Stimulated activated naive CD8-positive, alpha-beta T cell treated with anti-CD3 and anti-CD28 coated beads, Interleukin-15, Interleukin-2, amounts not matched to agents 100 ng/mL and 50 ng/mL, for 24 hours (primary cell): ENCODE results near the gene LRRC3.

ENCODE experiments used
- H3K27ac Mint-ChIP-seq: one replicate; pipeline ENCODE4 v1.8.0; 2021; ENCODE audit warnings: mild to moderate bottlenecking, mixed read lengths
- H3K27me3 Mint-ChIP-seq: one replicate; pipeline ENCODE4 v1.8.0; 2021; ENCODE audit warnings: mixed read lengths
- H3K36me3 Mint-ChIP-seq: one replicate; pipeline ENCODE4 v1.8.0; 2021; ENCODE audit warnings: low read depth, mixed read lengths
- H3K4me1 Mint-ChIP-seq: one replicate; pipeline ENCODE4 v1.8.0; 2021; ENCODE audit warnings: low read depth, mixed read lengths
- H3K4me3 Mint-ChIP-seq: one replicate; pipeline ENCODE4 v1.8.0; 2021; ENCODE audit warnings: mild to moderate bottlenecking, mixed read lengths
- H3K9me3 Mint-ChIP-seq: one replicate; pipeline ENCODE4 v1.8.0; 2021; ENCODE audit warnings: mixed read lengths

The LRRC3 gene

DNA sequence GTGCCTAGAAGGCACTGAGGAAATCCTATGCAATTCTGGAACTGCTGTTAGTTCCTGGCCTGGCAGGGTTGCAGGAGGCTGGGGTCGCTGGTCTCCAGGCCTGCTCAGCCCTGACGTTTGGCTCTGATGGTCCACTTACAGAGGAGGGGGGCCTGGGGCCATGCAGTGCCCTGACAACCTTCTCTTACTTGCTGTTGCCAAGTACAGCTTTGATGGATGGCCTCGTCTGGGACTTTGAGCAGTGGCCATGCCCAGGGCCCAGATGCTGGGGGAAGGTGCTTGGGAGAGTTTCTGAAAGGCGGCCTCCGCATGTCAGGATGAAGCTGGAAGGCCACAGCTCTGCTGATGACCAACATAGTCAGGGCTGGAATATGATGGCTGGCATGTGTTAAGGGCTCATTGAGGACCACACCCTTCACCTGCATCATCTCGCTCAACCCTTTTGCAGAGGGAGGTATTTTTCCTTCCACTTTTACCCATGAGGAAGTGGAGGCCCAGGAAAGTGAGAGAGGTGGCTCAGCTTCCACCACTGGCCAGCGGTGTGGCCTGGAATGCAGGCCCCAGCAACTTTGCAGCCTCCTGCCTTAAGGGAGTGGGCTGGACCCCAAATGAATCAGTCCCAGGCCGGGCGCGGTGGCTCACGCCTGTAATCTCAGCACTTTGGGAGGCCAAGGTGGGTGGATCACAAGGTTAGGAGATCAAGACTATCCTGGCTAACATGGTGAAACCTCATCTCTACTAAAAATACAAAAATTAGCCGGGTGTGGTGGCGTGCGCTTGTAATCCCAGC is 34.7 kb upstream of the LRRC3 start:
- Mint-ChIP-seq H3K27ac (no peak overlapping the region), H3K36me3 (no peaks in the 10 kb centered on the region), H3K4me1 (no peaks in the 10 kb centered on the region)

DNA sequence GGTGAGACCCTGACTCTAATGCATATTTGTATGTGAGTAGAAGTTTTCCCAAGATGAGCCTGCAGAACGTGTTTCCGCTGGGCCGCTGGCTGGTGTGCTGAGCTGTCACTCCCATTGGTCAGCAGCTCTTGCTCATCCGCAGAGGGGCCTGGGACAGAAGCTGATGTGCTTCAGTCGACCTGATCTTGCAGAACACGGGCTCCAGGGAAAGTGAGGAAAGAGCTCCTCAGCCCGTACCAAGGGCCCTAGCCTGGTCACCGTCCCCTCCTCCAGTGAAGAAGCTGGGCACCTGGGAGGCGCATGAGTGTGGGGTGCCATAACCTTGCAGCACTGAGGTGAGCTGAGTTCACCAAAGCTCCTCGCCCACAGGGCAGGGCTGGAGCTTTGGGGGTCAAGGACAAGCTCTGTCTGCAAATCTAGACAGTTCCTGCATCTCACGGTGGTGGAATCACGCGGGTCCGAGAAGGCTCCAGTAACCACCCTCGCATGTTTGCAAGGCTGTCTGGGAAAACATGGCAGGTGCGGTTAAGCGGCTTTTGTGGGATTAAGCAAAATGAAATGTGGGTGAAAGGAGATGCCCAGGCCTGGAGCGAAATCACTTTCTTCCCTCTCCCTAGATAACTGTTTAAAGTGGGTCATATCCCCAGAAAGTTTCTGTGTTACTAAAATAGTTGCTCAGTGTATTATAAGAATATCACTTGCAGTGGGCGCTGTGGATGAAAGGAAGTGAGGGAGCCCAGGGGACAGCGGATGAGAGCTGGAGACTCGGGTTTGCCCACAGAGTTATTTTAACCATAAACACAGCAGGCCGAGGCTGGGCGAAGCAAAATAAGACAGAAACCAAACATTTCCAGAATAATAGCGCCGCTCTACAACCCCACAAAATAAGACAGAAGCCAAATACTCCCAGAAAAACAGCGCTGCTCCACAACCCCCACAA is 33.1 kb upstream of the LRRC3 start:
- Mint-ChIP-seq H3K4me3 (no peak overlapping the region), H3K27ac (no peak overlapping the region)

More for the DNA sequence above, 34.7 kb upstream of the LRRC3 start:
- Mint-ChIP-seq H3K27me3 (no peaks in the 10 kb centered on the region), H3K4me3 (no peak overlapping the region), H3K9me3 (peaks cover 5% of the 10 kb centered on the region)

DNA sequence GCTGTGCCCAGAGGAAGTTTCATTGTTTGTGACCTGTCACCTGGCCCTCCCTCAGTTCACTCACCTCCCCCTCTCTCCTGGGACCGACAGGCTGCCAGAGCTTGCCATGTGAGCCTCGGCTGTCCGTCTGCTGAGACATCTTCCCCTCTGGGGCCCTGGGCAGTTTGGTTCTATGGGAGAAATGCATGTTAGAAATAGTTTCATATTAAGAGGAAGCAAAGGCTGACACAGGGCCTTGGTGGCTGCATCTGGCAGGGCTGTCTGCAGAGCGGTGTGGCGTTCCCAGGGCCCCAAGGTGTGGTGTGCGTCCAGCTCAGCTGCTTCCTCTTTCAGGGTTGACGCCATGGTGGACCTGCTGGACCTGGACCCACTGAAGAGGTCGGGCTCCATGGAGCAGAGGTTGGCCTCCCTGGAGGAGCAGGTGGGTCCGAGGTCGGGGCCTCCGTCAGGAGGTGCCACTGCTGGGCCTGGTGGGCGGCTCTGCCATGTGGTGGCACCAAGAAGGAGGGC is 31.9 kb upstream of the LRRC3 start:
- H3K27ac Mint-ChIP-seq = no peak overlapping the region
- H3K27me3 Mint-ChIP-seq = no peaks in the 10 kb centered on the region
- no peaks in the 10 kb centered on the region for H3K4me1 Mint-ChIP-seq
- peaks cover 5% of the 10 kb centered on the region for H3K9me3 Mint-ChIP-seq
- H3K36me3 Mint-ChIP-seq = no peaks in the 10 kb centered on the region
- H3K4me3 Mint-ChIP-seq = no peak overlapping the region

More for the DNA sequence above, 33.1 kb upstream of the LRRC3 start:
- Mint-ChIP-seq H3K9me3 (peaks cover 5% of the 10 kb centered on the region), H3K36me3 (no peaks in the 10 kb centered on the region), H3K4me1 (no peaks in the 10 kb centered on the region), H3K27me3 (no peaks in the 10 kb centered on the region)

DNA sequence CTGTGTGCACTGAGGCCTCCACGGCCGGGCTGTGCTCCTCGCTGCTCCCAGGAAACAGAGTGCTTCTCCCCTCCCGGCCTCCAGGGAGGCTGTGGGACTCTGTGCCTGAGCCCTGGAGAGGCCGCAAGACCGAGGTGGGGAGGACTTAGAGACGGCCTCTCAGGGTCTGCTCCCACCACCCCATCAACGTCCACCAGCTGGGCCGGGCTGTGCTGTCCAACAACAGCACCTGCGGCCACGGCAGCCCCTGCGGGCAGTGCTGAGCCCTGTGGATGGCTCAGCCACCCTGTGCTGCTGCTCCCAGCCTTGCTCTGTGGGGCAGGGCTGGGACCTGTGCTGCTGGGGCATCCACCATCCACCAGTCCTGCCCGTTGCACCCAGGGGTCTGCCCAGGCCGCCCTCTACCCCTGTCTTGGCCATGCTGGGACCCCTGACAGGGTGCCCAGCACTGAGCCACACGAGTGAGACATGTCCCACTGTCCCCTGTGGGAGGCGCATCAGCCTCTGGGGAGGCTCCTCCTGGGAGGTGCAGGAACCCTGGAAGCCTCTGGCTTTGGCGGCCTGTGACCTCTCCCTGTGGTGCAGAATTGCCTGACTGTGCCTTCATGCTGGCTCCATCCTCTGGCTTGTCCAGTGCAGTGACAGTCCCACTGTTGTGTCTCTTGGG is 31.2 kb upstream of the LRRC3 start:
- no peaks in the 10 kb centered on the region for H3K4me1 Mint-ChIP-seq
- H3K4me3 Mint-ChIP-seq = no peak overlapping the region
- H3K36me3 Mint-ChIP-seq = no peaks in the 10 kb centered on the region
- no peaks in the 10 kb centered on the region for H3K27me3 Mint-ChIP-seq
- H3K27ac Mint-ChIP-seq = no peak overlapping the region
- peaks cover 5% of the 10 kb centered on the region for H3K9me3 Mint-ChIP-seq

DNA sequence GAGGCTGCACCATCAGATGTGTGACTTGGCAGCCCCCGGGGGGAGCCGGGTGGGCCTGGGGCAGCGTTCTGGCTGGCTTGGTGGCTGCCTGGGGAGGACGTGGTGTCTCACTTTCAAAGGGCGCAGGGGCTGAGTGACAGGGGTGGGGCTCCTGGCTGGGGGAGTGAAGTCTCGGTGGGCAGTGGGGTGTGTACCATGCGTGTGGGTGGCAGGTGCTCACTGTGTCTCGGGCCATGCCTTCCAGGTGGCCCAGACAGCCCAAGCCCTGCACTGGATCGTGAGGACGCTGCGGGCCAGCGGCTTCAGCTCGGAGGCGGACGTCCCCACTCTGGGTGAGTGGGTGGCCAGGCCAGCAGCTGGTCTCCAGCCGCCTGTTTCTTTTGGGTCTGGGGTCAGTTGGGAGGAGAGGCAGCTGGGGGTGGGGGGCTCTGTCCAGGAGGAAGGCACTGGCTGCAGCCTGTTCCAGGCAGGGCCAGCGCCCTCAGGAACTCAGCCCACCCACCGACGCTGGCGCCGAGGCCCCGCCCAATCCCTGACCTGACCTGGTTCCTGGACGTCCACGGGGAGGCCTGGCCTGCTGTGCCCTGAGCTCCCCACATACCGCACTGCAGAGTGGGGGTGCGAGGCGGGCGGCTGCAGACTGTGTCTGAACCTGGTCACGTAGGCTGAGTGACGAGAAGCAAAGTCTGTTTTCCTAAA is 30.6 kb upstream of the LRRC3 start:
- no peaks in the 10 kb centered on the region for H3K36me3 Mint-ChIP-seq
- H3K4me3 Mint-ChIP-seq = no peak overlapping the region
- no peaks in the 10 kb centered on the region for H3K27me3 Mint-ChIP-seq
- no peaks in the 10 kb centered on the region for H3K4me1 Mint-ChIP-seq
- peaks cover 3% of the 10 kb centered on the region for H3K9me3 Mint-ChIP-seq
- H3K27ac Mint-ChIP-seq = no peak overlapping the region

DNA sequence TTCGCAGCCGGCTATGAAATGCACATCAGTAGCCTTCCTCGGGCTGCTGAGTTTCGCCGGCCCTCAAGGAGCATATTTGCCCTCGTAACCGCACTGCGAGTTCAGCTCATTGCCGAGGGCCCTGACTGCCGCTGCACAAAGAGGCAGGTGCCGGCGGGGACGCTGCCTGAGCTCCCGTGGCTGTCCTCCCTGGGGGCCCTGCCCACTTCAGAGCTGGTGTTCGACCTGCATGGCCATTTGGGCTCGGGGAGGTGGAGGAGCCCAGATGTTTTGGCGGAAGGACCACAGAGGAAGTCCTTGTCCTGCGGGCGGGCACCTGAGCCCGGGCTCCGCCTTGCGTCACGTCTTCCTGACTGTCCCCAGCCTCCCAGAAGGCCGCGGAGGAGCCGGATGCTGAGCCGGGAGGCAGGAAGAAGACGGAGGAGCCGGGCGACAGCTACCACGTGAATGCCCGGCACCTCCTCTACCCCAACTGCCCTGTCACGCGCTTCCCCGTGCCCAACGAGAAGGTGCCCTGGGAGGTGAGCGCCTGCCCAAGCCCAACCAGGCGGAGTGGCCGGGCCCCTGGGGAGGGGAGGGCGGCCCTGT is 29.9 kb upstream of the LRRC3 start:
- Mint-ChIP-seq H3K27ac (no peak overlapping the region), H3K9me3 (peaks cover 8% of the 10 kb centered on the region), H3K27me3 (no peaks in the 10 kb centered on the region), H3K4me3 (no peak overlapping the region), H3K36me3 (no peaks in the 10 kb centered on the region), H3K4me1 (no peaks in the 10 kb centered on the region)

DNA sequence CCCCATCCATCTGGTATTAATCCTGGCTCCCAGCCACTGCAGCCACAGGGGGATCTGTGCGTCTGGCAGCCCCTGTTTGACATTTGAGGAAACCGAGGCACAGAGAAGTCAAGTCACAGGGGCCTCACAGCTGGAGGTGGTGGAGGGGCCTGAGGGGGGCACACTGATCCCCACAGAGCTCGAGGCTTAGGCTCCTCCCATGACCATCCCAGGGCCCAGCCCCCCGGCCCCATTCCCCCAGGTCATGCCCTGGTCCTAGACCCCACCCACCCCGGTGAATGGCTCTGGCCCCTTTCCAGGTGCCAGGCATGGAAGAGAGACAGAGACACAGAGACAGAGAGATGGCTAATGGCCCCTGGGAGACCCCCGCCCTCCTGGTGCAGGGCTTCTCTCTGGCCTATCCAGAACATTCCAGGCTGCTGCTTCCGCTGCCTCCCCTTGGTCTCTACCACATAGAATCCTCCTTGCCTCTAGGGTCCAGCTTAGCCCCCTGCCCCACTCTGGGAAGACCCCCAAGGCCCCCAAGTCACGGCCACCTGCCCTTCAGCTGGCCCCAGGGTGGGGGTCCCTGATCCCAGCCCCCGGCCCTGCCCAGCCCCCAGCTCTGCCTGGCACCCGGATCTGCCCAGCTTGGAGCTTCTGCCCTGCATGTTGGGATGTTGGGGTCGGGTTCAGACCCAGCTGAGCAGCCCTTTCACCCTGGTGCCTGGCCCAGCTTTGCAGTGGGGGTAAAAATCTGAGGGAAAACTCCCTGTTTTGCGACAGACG is 29.2 kb upstream of the LRRC3 start:
- Mint-ChIP-seq H3K27me3 (no peaks in the 10 kb centered on the region), H3K36me3 (no peaks in the 10 kb centered on the region), H3K27ac (no peak overlapping the region), H3K4me1 (no peaks in the 10 kb centered on the region), H3K9me3 (peaks cover 11% of the 10 kb centered on the region), H3K4me3 (no peak overlapping the region)

DNA sequence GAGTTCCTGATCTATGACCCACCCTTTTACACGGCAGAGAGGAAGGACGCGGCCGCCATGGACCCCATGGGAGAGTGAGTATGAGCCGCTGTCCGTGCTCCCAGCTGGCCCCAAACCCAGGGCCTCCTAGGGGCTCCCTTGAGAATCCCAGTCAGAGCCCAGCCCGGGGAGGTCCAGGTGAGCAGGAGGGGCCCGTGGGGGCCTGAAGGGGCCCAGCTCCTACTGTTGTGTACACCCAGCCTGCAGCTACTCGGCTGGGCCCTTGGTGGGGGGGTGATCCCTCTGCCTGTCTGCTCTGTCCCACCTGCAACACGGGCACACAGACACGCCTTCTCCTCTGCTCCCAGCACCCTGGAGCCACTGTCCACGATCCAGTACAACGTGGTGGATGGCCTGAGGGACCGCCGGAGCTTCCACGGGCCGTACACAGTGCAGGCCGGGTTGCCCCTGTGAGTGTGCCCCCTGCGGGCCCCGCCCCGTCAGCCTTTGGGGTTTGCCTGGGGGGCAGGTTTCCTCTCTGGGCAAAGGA is 28.6 kb upstream of the LRRC3 start:
- Mint-ChIP-seq H3K4me3 (no peak overlapping the region), H3K27ac (no peak overlapping the region), H3K27me3 (no peaks in the 10 kb centered on the region), H3K36me3 (no peaks in the 10 kb centered on the region), H3K9me3 (peaks cover 14% of the 10 kb centered on the region), H3K4me1 (no peaks in the 10 kb centered on the region)

DNA sequence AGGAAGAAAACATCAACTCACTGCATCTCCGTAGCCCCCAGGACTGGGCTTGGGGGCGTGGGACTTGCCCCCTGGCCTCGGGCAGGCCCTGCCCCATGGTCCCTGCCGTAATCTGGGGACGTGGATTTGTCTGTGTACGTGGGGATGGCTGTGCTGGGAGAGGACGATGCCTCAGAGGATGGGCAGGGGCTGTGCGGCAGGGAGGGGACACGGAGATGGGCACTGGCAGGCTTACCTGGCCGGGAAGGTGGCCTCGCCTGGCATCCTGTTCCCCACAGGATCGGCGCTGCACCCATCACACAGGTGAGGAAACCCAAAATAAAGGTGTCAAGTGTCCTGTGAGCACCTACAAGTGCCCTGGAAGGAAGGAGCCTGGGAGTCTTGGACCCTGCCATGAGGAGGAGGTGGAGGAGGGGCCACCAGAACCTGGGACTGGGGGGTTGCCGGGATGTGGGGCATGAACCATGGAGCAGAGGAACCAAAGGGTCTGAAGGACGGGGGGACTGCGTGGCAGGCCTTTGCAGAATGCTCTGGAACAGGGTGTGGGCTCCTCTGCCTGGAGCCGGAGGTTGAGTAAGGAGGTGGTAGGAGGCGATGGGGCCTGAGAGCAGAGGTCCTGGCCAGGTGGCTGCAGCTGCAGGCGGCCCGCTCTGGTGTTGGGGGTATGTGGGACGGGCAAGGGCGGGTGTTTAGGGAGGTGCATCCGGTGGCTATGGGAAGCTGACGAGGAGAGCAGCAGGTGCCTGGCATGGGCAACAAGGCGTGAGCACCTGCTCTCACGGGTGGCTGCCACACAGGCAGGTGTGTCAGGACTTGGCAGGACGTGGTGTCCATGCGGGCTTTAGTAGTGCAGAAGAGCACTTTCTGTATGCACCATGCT is 27.8 kb upstream of the LRRC3 start:
- H3K36me3 Mint-ChIP-seq = no peaks in the 10 kb centered on the region
- H3K4me3 Mint-ChIP-seq = no peak overlapping the region
- H3K9me3 Mint-ChIP-seq = peaks cover 14% of the 10 kb centered on the region
- no peak overlapping the region for H3K27ac Mint-ChIP-seq
- no peaks in the 10 kb centered on the region for H3K27me3 Mint-ChIP-seq
- no peaks in the 10 kb centered on the region for H3K4me1 Mint-ChIP-seq

DNA sequence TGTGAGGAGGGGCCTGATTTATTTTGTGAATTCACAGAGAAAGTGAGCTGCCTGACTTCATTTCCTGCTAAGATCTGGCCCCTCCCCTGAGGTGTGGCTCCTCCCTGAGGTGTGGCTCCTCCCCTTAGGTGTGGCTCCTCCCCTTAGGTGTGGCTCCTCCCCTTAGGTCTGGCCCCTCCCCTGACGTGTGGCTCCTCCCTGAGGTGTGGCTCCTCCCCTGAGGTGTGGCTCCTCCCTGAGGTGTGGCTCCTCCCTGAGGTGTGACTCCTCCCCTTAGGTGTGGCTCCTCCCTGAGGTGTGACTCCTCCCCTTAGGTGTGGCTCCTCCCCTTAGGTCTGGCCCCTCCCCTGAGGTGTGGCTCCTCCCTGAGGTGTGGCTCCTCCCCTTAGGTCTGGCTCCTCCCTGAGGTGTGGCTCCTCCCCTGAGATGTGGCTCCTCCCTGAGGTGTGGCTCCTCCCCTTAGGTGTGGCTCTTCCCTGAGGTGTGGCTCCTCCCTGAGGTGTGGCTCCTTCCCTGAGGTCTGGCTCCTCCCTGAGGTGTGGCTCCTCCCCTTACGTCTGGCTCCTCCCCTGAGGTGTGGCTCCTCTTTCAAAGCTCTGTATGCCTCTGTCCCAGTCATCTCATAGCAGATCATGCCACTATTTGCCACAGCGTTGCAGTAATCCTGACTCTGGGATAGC is 26.9 kb upstream of the LRRC3 start:
- Mint-ChIP-seq H3K9me3 (peaks cover 14% of the 10 kb centered on the region), H3K36me3 (no peaks in the 10 kb centered on the region), H3K4me3 (no peak overlapping the region), H3K27ac (no peak overlapping the region), H3K27me3 (no peaks in the 10 kb centered on the region), H3K4me1 (no peaks in the 10 kb centered on the region)

DNA sequence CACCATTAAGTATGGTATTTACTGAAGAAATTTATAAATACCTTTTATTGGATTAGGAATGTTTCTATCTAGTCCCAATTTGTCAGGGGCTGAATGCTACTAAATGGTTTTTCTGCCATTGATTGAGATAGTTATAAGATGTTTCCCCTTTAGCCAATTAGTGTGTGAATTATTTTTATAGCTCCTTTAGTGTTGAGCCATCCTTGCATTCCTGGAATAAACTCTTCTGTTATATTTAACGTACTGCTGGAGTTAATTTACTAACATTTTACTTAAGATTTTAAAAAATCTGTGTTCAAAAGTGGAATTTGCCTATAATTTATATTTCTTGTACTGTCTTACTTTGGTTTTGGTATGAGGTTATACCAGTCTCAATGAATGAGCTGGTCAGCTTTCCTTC is 25.4 kb upstream of the LRRC3 start:
- Mint-ChIP-seq H3K9me3 (peaks cover 14% of the 10 kb centered on the region), H3K4me1 (no peaks in the 10 kb centered on the region), H3K27ac (no peak overlapping the region), H3K36me3 (no peaks in the 10 kb centered on the region), H3K27me3 (no peaks in the 10 kb centered on the region), H3K4me3 (no peak overlapping the region)

DNA sequence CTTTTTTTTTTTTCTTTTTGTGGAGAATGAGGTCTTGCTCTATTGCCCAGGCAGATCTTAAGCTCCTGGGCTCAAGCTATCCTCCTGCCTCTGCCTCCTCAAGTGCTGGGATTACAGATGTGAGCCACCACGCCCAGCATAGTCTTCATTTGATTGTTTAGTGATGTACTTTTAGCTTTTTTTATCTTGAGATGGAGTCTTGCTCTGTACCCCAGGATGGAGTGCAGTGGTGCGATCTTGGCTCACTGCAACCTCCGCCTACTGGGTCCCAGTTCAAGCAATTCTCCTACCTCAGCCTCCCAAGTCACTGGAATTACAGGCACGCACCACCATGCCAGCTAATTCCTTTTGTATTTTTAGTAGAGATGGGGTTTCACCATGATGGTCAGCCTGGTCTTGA is 24.0 kb upstream of the LRRC3 start:
- Mint-ChIP-seq H3K4me1 (no peaks in the 10 kb centered on the region), H3K4me3 (no peak overlapping the region)

More for the DNA sequence above, 24.0 kb upstream of the LRRC3 start:
- Mint-ChIP-seq H3K27me3 (no peaks in the 10 kb centered on the region), H3K36me3 (no peaks in the 10 kb centered on the region), H3K9me3 (peaks cover 14% of the 10 kb centered on the region), H3K27ac (no peak overlapping the region)
